CD14-positive monocyte (primary cell): ENCODE results near the gene RALA. TPM values are rescaled to one million over a fixed set of nuclear protein-coding genes. Genes with fewer than 3 reads are reported as not detected.
"Not testable (repeated sequence)": the region's sequence is repeated elsewhere in the genome, so short reads cannot be mapped to it uniquely, and the experiment has no call there.

ENCODE experiments used
- DNase-seq, 3 donors: peaks; one replicate each; pipeline ENCODE4 v3.0.0-alpha.2; 2011 to 2022
- H2AFZ ChIP-seq: 2 replicates; pipeline ENCODE4 v1.6.0; 2012; ENCODE audit warnings: mild to moderate bottlenecking, low read depth, low read length, inconsistent platforms; ENCODE audit not compliant: insufficient read depth, poor library complexity, severe bottlenecking
- H3K27ac ChIP-seq, 2 donors: 1 replicate in 1 of 2; 2 replicates in 1 of 2; pipeline ENCODE4 v1.5.1; 2012 to 2013; ENCODE audit warnings: low read length in 2 of 2, control low read depth in 1 of 2, inconsistent platforms in 1 of 2, low read depth in 1 of 2, mild to moderate bottlenecking in 1 of 2
- H3K27me3 ChIP-seq, 2 donors: one replicate each; pipeline versions ENCODE4 v1.6.0 to v1.6.1; 2011 to 2013; ENCODE audit warnings: low read length in 2 of 2; ENCODE audit not compliant: control insufficient read depth in 2 of 2, insufficient read depth in 2 of 2
- H3K36me3 ChIP-seq, 2 donors: replicated peaks in 1 of 2; 1 replicate in 1 of 2; 2 replicates in 1 of 2; pipeline versions ENCODE4 v1.5.1 to v1.6.1; 2012 to 2013; ENCODE audit warnings: low read length in 2 of 2, control low read depth in 1 of 2, inconsistent platforms in 1 of 2, mild to moderate bottlenecking in 1 of 2; ENCODE audit not compliant: insufficient read depth in 2 of 2, control insufficient read depth in 1 of 2
- H3K4me1 ChIP-seq, 2 donors: 1 replicate in 1 of 2; 2 replicates in 1 of 2; pipeline versions ENCODE4 v1.5.1 to v1.6.1; 2012 to 2013; ENCODE audit warnings: low read length in 2 of 2, control low read depth in 1 of 2, inconsistent platforms in 1 of 2, mild to moderate bottlenecking in 1 of 2, moderate library complexity in 1 of 2; ENCODE audit not compliant: insufficient read depth in 2 of 2, control insufficient read depth in 1 of 2
- H3K4me2 ChIP-seq: replicated peaks from 2 replicates; pipeline ENCODE3; 2012; ENCODE audit warnings: low read length, moderate library complexity, mild to moderate bottlenecking; ENCODE audit not compliant: poor library complexity, severe bottlenecking; ENCODE audit errors: extremely low read depth
- H3K4me3 ChIP-seq, 3 experiments: fragments of 200-600 bp in 1 of 3; sonication (generic) in 1 of 3; replicated peaks in 1 of 3; 1 replicate in 2 of 3; 2 replicates in 1 of 3; pipeline ENCODE4 v1.5.1; 2011 to 2013; ENCODE audit warnings: low read length in 3 of 3, mild to moderate bottlenecking in 3 of 3, control low read depth in 2 of 3, low read depth in 2 of 3, inconsistent platforms in 1 of 3, moderate library complexity in 1 of 3
- H3K79me2 ChIP-seq: 2 replicates; pipeline ENCODE4 v1.6.0; 2012; ENCODE audit warnings: mild to moderate bottlenecking, control low read depth, inconsistent platforms, low read length, moderate library complexity; ENCODE audit not compliant: insufficient read depth
- H3K9ac ChIP-seq: 2 replicates; pipeline ENCODE4 v1.6.0; 2017; ENCODE audit warnings: low read length, mild to moderate bottlenecking; ENCODE audit not compliant: insufficient read depth, poor library complexity, severe bottlenecking
- H3K9me3 ChIP-seq, 2 donors: replicated peaks in 1 of 2; 1 replicate in 1 of 2; 2 replicates in 1 of 2; pipeline versions ENCODE4 v1.5.1 to v1.6.1; 2012 to 2013; ENCODE audit warnings: low read length in 2 of 2, control low read depth in 1 of 2; ENCODE audit not compliant: control insufficient read depth in 1 of 2, insufficient read depth in 1 of 2
- H4K20me1 ChIP-seq: 2 replicates; pipeline ENCODE4 v1.6.0; 2012; ENCODE audit warnings: mild to moderate bottlenecking, low read length, control low read depth, moderate library complexity; ENCODE audit not compliant: insufficient read depth
- H3K27ac Mint-ChIP-seq, 7 donors: one replicate each; pipeline ENCODE4 v1.8.0; 2020; ENCODE audit warnings: mild to moderate bottlenecking in 7 of 7, mixed read lengths in 7 of 7, moderate library complexity in 6 of 7, inconsistent platforms in 2 of 7
- H3K27me3 Mint-ChIP-seq, 3 donors: one replicate each; pipeline ENCODE4 v1.8.0; 2021 to 2022; ENCODE audit warnings: low read depth in 3 of 3, mild to moderate bottlenecking in 3 of 3, mixed read lengths in 3 of 3, moderate library complexity in 3 of 3, inconsistent platforms in 1 of 3
- H3K36me3 Mint-ChIP-seq, 2 donors: one replicate each; pipeline ENCODE4 v1.8.0; 2020; ENCODE audit warnings: mixed read lengths in 2 of 2, inconsistent platforms in 1 of 2, mild to moderate bottlenecking in 1 of 2
- H3K4me1 Mint-ChIP-seq: one replicate; pipeline ENCODE4 v1.8.0; 2020; ENCODE audit warnings: mild to moderate bottlenecking, mixed read lengths
- H3K4me3 Mint-ChIP-seq, 2 donors: one replicate each; pipeline ENCODE4 v1.8.0; 2020; ENCODE audit warnings: mild to moderate bottlenecking in 2 of 2, mixed read lengths in 2 of 2, moderate library complexity in 1 of 2
- H3K9me3 Mint-ChIP-seq, 7 donors: one replicate each; pipeline ENCODE4 v1.8.0; 2020 to 2022; ENCODE audit warnings: mixed read lengths in 7 of 7, mild to moderate bottlenecking in 6 of 7, moderate library complexity in 6 of 7, inconsistent platforms in 2 of 7
- CTCF ChIP-seq: fragments of 200-600 bp; IDR thresholded peaks from one replicate; pipeline ENCODE4 v1.8.0; 2022; ENCODE audit warnings: antibody characterized with exemption, mild to moderate bottlenecking
- WGBS: methylation state at CpG from one replicate; pipeline ENCODE4 v1.1.5; 2013; ENCODE audit warnings: missing lambda C conversion rate; ENCODE audit not compliant: insufficient coverage; 5-methylcytosine and 5-hydroxymethylcytosine counted together
- intact Hi-C, 2 donors: fragments of 100-400 bp; cut with micrococcal nuclease; formaldehyde crosslinking; loops; one replicate each; pipeline versions ENCODE4 v1.15.0 to v1.15.1; 2023
- polyA plus RNA-seq, 3 donors: library from polyadenylated mRNA; depleted of rRNA in 1 of 3; unstranded in 2 of 3; stranded (reverse) in 1 of 3; fragments of 300-500 nt in 2 of 3; fragments of >200 nt in 1 of 3; fragmentation: Illumina TruSeq in 2 of 3; gene quantifications; 1 replicate in 2 of 3; 2 replicates in 1 of 3; pipeline ENCODE4 v1.2.3, GENCODE V29; 2012 to 2021

Gene RALA
- polyA plus RNA-seq, 3 donors = 5.9 to 32.0 (median 30.8) TPM

DNA sequence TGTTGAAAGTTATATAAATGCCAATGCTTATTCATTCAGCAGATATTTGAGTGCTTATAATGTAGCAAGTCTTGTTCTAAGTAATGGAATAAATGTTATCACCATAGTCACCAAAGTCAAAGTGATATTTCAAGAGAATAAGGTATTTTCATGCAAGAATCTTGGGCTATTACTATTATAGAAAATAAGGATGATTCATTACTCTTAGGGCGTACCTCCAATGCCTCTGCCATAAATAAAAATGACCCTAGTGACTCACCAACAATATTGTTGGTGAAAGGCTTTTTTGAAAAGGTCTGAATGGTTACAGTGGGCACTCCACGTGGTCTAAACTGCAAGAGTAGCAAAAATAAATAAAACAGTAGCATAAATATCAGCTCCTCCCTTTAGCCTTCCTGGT, 68.4 kb downstream of the RALA start:
- H3K4me2 ChIP-seq = no peak overlapping the region
- peaks cover 14 to 73% of the 10 kb centered on the region in 2 donors for H3K36me3 ChIP-seq
- Mint-ChIP-seq H3K9me3 (peaks cover 0 to 2% (median 0%) of the 10 kb centered on the region in 7 donors), H3K36me3 (peaks cover 58 to 74% of the 10 kb centered on the region in 2 donors), H3K4me1 (peaks cover 1% of the 10 kb centered on the region), H3K4me3 (no peak overlapping the region), H3K27ac (no peak overlapping the region), H3K27me3 (peaks cover 0 to 2% (median 0%) of the 10 kb centered on the region in 3 donors)
- intact Hi-C loops = no loop called here
- no peak overlapping the region for H3K4me3 ChIP-seq
- no CpG with 5 or more reads among the region's 2 CpGs for WGBS
- TF ChIP-seq CTCF = no peak
- no peak overlapping the region for H3K9ac ChIP-seq
- DNase-seq = no peak
- no peaks in the 10 kb centered on the region for H3K9me3 ChIP-seq
- no peaks in the 10 kb centered on the region for H3K27me3 ChIP-seq
- H3K4me1 ChIP-seq = no peaks in the 10 kb centered on the region
- H3K79me2 ChIP-seq = no peaks in the 10 kb centered on the region
- H2AFZ ChIP-seq = no peak overlapping the region
- H3K27ac ChIP-seq = no peak overlapping the region
- H4K20me1 ChIP-seq = no peaks in the 10 kb centered on the region

GRCh38 chr7:39693086-39693485, 69.7 kb downstream of the RALA start:
- H3K4me3 Mint-ChIP-seq, H3K4me3 ChIP-seq, H2AFZ ChIP-seq, H3K9ac ChIP-seq, H3K9me3 ChIP-seq, H3K27me3 ChIP-seq, H4K20me1 ChIP-seq, H3K27ac ChIP-seq, H3K4me2 ChIP-seq, DNase-seq, H3K9me3 Mint-ChIP-seq, H3K27ac Mint-ChIP-seq, intact Hi-C loops, H3K79me2 ChIP-seq, H3K4me1 Mint-ChIP-seq, H3K4me1 ChIP-seq, H3K27me3 Mint-ChIP-seq: not testable (repeated sequence)
- peaks cover 61 to 78% of the 10 kb centered on the region in 2 donors for H3K36me3 Mint-ChIP-seq
- peaks cover 21 to 80% of the 10 kb centered on the region in 2 donors for H3K36me3 ChIP-seq
- WGBS = no CpG with 5 or more reads among the region's 4 CpGs
